HFFc6 (cell line): ENCODE results near the gene SMG1. TPM values are rescaled to one million over a fixed set of nuclear protein-coding genes. Genes with fewer than 3 reads are reported as not detected.

Experiments
- DNase-seq: peaks from one replicate; pipeline ENCODE4 v3.0.0-alpha.2; 2018
- H3K27ac Mint-ChIP-seq: 2 replicates; pipeline ENCODE4 v1.8.0; 2020; ENCODE audit warnings: mild to moderate bottlenecking, mixed read lengths
- H3K27me3 Mint-ChIP-seq: 2 replicates; pipeline ENCODE4 v1.8.0; 2021; ENCODE audit warnings: mild to moderate bottlenecking, moderate library complexity, mixed read lengths; ENCODE audit not compliant: insufficient read depth
- H3K36me3 Mint-ChIP-seq: 2 replicates; pipeline ENCODE4 v1.8.0; 2021; ENCODE audit warnings: low read depth, mixed read lengths
- H3K4me1 Mint-ChIP-seq: 2 replicates; pipeline ENCODE4 v1.8.0; 2020; ENCODE audit warnings: low read depth, mixed read lengths
- H3K4me3 Mint-ChIP-seq: 2 replicates; pipeline ENCODE4 v1.8.0; 2020; ENCODE audit warnings: mild to moderate bottlenecking, moderate library complexity, mixed read lengths
- H3K9me3 Mint-ChIP-seq: 2 replicates; pipeline ENCODE4 v1.8.0; 2020; ENCODE audit warnings: mild to moderate bottlenecking, mixed read lengths
- CTCF ChIP-seq: fragments of 200-600 bp; sonication (generic); IDR thresholded peaks from 2 replicates; pipeline ENCODE4 v1.5.0; 2021; ENCODE audit warnings: antibody characterized with exemption, mild to moderate bottlenecking
- total RNA-seq, 6 experiments: library from RNA; stranded (reverse); fragmentation: NEBNext Ultra II Directional; extraction: Animal tissue kit (Norgen Biotek cat#: 25700); gene quantifications; 2 replicates in 1 of 6; 3 replicates in 5 of 6; pipeline ENCODE4 v1.2.3, GENCODE V29; 2021

SMG1 gene
- total RNA-seq, 6 experiments from 2014 or later: 31.3 to 43.0 (median 35.4) TPM

DNA sequence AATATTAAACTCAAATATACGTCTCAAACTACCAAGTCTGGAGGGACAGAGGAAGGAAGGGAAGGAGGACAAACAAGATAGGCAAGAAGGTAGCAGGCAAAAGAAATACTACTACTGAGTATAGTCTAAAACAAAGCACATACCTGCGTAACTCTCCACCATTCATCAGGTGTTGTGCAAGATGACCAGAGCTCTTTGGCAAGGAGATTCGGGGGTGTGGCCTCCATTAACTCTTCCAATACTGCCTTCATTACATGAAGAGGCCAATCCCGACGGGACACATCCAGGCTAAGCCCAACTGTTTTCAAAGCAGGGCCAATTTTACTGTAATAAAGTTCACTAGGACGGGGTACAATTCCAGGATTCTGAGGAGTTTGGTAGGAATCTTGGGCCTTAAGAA lies 86.7 kb downstream of the SMG1 start:
- Mint-ChIP-seq H3K9me3 (no peaks in the 10 kb centered on the region), H3K36me3 (peaks cover 49% of the 10 kb centered on the region), H3K27me3 (no peaks in the 10 kb centered on the region; the same call in 1 of the 2 replicates), H3K4me3 (no peak overlapping the region), H3K4me1 (no peaks in the 10 kb centered on the region), H3K27ac (no peak overlapping the region)
- DNase-seq: no peak
- no peak for TF ChIP-seq CTCF

DNA sequence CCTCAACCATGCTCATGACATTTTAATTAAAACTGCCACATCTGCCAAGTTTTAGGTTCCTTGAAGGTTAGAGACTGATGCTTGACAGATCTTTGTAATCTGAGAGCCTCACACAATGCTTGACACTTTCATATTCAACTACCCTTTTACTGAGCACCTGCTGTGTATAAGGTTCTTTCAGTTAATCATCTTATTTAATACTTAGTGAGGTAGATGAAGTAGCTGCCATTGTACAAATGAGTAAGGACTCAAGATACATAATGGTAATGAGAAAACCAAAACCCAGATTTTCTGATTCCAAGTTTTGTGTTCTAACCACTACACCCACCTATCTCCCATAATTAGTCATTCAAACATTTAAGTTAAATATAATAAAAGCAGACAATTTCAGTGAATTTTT lies 89.5 kb downstream of the SMG1 start:
- Mint-ChIP-seq H3K4me3 (no peak overlapping the region), H3K36me3 (peaks cover 42% of the 10 kb centered on the region), H3K4me1 (no peaks in the 10 kb centered on the region), H3K27ac (no peak overlapping the region), H3K9me3 (no peaks in the 10 kb centered on the region), H3K27me3 (no peaks in the 10 kb centered on the region; the same call in 1 of the 2 replicates)
- no peak for DNase-seq
- TF ChIP-seq CTCF: no peak

- peaks cover 48% of the 10 kb centered on the region for H3K36me3 Mint-ChIP-seq
- TF ChIP-seq CTCF: no peak
- no peak overlapping the region for H3K27ac Mint-ChIP-seq
- H3K9me3 Mint-ChIP-seq: no peaks in the 10 kb centered on the region
- no peak for DNase-seq
- H3K4me1 Mint-ChIP-seq: no peaks in the 10 kb centered on the region
- no peaks in the 10 kb centered on the region; the same call in 1 of the 2 replicates for H3K27me3 Mint-ChIP-seq
- H3K4me3 Mint-ChIP-seq: no peak overlapping the region
These were observed 91.3 kb downstream of the SMG1 start for GRCh38 chr16:18834864-18835263.

DNA sequence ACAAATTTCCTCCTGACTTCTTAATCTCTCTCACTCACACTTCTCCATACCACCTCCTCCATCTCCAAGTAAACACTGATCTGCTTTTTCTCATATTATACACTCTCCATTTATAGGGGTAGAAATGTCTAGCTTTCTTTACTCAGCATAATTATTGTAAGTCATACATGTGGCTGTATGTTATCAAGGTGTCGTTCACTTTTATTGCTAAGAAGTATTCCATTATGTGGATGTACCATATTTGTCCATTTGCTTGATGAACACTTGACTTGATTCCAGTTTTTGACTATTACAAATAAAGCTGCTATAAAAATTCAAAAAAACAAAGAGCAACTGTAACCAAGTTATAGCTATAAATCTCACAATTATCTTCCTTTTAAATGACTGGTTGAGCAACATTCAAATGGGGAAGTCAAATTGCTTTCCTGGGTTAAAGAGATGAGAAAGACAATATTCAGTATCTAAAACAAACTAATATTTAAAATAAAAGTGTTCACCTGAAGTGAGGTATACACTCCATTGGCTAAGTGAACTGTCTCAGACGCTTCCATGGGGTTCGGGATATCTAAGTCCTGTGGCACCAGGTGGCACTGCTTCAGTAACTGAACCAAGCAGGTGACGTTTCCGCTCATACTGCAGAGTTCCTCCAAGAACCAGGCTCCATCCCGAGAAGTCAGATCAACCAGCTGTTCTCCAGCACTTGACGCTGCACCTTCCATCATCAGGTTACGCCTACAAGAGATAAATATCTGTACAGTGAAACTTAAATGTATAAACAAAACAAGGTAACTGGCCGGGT lies 92.3 kb downstream of the SMG1 start:
- no peak for DNase-seq
- no peak overlapping the region for H3K4me3 Mint-ChIP-seq
- TF ChIP-seq CTCF: no peak
- peaks cover 51% of the 10 kb centered on the region for H3K36me3 Mint-ChIP-seq
- H3K27me3 Mint-ChIP-seq: no peaks in the 10 kb centered on the region; the same call in 1 of the 2 replicates
- no peak overlapping the region for H3K27ac Mint-ChIP-seq
- H3K9me3 Mint-ChIP-seq: no peaks in the 10 kb centered on the region
- H3K4me1 Mint-ChIP-seq: no peaks in the 10 kb centered on the region

DNA sequence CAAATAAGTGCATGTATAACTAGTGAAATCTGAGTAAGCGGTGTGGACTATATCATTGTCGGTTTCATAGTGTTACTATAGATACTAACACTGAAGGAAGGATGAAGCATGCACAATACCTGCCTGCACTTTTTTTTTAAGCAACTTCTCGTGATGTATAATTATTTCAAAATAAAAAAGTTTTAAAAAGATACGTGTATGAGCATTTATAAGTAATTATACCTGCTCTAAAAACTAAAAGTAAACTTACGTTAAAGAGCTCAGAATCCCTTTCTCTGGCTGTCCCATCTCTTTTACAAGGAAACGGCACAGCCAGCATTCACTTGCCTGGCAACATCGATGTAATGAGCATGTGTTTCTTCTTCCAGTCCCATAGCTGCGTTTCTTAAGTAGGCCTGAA lies 93.6 kb downstream of the SMG1 start:
- H3K27me3 Mint-ChIP-seq: no peaks in the 10 kb centered on the region; the same call in 1 of the 2 replicates
- no peak overlapping the region for H3K4me3 Mint-ChIP-seq
- no peaks in the 10 kb centered on the region for H3K9me3 Mint-ChIP-seq
- H3K27ac Mint-ChIP-seq: no peak overlapping the region
- H3K4me1 Mint-ChIP-seq: no peaks in the 10 kb centered on the region
- H3K36me3 Mint-ChIP-seq: peaks cover 56% of the 10 kb centered on the region
- TF ChIP-seq CTCF: no peak
- DNase-seq: no peak
